AG20443 (cell line): ENCODE results near the gene CAMK1.

ENCODE experiments used
- DNase-seq: peaks from one replicate; pipeline ENCODE4 v3.0.0; 2012; ENCODE audit warnings: low spot score, mixed read lengths

Gene CAMK1

DNA sequence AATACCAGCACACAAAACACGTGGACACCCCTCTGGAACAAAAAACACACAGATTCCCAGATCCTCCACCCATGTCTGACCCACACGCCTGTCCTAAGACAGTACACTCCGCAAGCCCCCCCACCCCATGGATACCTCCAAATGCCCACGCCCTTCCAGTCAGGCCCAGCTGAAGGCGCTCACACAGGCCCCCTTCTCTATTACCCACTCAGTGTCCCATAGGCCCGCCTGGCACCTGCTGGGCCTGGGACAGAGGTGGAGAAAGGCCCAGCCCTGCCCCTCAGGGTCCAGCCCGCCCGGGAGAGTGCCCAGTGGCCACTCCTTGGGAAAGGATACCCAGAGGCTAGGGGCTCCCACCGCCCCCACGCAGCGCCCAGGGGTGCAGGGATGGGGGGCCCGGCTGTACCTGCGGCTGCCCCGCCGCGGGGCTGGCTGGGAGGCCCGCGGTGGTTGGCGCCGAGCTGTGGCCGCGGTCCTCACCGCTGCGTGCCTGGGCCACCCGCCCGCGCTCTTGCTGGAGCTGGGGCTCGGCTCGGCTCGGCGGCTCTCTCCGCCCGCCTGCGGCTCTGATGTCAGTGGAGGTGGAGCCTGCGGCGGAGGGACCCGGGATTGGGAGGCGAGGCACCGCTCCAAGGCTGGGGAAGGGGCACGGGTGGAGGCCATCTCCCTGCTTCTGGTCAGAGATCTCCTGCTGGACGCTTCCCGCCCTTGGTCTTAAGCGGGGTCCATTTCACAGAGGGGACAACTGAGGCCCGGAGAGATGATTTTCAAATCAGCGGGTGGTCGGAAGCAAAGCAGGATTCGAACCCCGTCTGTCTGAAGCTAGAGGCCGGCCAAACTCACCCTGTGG lies at the start of gene CAMK1:
Gene CAMK1 (minus strand): TSS at position 522 of the 850 bp plus-strand sequence. CDS start 2,198 bp downstream, outside the sequence.
- peak; percentile 95 for DNase-seq

GRCh38 chr3:9818666-9819335 lies 49.1 kb upstream of the CAMK1 start:
- DNase-seq: no peak

GRCh38 chr3:9817436-9817835 lies 47.7 kb upstream of the CAMK1 start:
- no peak for DNase-seq

DNA sequence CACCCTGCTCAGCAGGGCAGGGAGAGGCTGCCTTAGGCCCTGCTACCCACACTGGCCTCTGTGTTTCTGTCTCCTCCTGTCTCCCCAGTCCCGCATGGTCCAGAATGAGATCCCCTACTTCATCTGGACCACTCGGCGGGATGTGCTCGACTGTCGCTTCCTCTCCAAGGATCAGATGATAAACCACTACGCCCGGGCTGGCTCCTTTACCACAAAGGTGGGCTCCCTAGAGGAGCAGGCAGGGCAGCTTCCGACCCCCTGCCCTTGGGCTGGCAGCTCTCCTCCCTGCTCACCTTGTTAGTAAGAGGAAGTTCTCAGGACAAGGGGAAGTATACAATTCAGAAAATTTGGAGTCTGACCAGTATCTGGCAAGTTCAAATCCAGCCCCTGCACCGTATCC lies 46.2 kb upstream of the CAMK1 start:
- no peak for DNase-seq

GRCh38 chr3:9812870-9813483 lies 43.2 kb upstream of the CAMK1 start:
- no peak for DNase-seq

DNA sequence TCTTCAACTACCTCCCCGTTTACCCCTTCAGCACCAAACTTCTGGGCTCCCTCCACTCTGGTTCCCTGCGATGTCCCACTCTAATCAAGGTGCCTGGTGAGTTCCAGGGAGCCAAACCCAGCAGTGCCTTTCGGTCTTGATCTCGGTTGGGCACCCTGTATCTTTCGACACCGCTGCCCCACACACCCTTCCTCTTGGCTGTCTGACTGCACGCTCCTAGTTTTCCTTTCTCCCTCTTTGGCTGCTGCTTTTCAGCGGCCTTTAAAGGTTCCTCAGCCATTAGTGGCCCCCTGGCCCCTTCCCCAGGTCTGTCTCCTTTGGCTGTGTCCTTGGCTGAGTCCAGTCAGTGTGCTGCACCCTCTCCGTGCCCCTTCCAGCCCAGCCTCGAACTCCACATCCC lies 41.1 kb upstream of the CAMK1 start:
- peak; percentile 40 for DNase-seq

- peak; percentile 32 for DNase-seq
Observed at GRCh38 chr3:9810433-9810770, 40.7 kb upstream of the CAMK1 start.

- DNase-seq: peak; percentile 92
Observed at GRCh38 chr3:9809615-9810432, 40.1 kb upstream of the CAMK1 start, which contains the start of gene TTLL3. TSS of gene TTLL3 (plus strand) at chr3:9810262. CDS start at chr3:9810662, 400 bp downstream.

GRCh38 chr3:9809239-9809614 lies 39.5 kb upstream of the CAMK1 start:
- no peak for DNase-seq

DNA sequence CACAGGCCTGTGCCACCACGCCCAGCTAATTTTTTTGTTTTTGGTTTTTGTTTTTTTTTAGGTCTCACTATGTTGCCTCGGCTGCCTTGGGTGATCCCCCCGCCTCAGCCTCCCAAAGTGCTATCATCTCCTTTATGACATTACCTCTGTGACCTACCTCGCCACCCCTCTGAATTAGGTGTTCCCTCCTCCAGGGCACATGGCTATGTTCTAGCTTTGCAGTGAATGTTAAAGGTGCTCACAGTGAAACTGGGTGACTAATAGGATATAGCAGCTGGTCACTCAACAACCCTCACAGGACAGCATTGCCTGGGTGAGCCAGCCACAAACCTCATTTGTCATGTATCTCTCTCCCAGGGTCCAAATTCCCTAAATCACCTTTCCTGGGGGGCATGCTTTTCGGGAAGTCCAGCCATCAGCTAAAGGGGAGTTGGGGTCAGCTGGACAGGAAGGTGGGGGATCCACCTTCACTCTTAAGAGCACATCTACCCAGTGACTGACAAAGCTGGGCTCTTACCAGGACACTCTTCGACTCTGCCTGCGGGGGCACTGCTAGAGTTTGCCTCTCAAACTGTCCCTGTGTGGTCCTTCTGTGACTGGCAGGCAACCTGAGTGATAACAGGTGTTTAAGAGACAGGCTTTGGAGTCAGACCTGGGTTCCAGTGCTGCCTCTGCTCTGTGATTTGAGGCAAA lies 38.7 kb upstream of the CAMK1 start:
- DNase-seq: no peak

- DNase-seq: no peak
Observed at GRCh38 chr3:9807981-9808344, 38.2 kb upstream of the CAMK1 start.

DNA sequence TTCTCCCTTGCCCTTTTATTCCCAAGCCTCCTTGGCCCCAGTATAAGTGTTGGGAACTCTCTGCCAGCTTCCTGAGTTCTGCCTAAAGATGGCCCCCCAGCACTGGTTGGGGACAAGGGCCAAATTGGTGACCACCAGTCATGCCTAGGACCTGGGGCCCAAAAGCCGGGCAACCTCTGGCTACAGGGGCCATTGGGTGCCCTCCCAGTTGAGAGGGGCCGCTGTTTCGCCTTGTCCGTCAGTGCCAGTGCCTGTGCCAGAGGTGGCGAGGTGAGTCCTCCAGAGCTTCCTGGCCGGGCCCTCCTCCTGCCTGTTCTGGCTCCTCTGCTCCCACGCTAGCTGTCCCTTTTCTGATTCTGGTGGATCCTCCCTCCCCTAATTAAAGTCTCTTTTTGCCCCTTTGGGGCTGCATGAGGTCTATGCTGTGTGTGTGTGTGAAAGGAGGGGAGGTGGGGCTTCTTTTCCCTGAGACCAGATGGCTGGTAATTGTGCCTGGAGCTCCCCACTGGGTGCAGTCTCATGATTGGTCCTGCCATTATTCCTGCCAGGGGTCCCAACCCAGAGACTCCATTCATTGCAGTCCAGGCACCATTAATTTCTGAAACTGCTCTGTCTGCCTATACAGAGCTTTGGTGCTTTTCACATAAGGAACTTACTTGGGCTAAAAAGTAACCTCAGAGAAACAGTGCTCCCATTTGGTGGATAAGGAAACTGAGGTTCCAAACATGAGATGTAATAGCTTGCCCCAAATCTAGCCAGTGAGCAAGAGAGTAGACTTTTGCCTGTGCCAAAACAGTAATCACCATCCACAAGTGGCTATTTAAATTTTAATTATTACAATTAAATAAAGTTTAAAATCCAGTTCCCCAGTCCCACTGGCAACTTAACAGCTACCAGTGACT lies 37.2 kb upstream of the CAMK1 start:
- DNase-seq: no peak

- DNase-seq: no peak
Observed at GRCh38 chr3:9806137-9806536, 36.4 kb upstream of the CAMK1 start.

DNA sequence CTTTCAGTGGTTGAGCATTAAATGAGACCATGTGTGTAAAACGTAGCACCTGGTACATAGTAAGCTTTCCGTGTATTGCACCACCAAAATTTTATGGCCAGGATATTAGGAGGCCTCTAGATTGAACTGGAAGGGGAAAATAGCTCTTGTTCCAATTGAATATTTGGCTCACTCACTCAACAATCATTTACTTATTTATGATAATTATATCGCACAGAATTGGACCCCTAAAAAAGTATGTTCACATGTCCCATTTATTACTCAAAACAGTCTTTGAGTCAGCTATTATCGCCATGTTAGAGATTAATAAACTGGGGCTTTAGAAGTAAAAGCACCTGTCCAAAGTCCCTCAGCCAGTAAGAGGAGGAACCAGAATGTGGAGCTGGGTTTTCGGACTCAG lies 35.2 kb upstream of the CAMK1 start:
- no peak for DNase-seq

- no peak for DNase-seq
Observed at GRCh38 chr3:9803494-9803893, 33.7 kb upstream of the CAMK1 start.

GRCh38 chr3:9800529-9800928 lies 30.8 kb upstream of the CAMK1 start:
- DNase-seq: no peak

DNA sequence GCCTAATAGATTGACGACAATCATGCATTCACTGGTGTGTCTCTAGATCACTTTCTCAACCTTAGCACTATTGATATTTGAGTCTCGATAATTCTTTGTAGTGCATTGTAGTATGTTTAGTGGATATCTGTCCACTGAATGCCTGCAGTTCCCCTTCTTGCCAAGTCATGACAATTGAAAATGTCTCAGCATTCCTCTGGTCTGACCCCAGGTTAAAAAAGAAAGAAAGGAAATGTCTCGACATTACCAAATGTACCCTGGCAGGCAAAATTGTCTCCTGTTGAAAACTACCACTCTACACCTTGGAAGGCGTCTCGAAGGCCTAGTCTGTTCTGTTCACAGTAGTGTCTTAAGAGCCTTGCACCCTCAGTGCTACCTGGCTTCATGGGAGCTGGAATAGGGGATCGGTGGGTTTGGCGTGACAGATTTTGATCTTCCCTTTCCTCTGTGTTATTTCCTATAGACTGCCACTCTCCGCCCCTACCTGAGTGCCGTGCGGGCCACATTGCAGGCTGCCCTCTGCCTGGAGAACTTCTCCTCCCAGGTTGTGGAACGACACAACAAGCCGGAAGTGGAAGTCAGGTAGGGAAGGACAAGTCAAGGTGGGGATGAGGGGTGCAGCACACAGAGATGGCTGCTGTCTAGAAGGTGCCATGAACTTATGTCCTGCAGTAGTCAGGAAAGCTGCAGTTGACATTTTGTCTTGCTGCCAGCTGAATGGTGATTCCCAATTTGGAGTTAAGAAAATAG lies 27.6 kb upstream of the CAMK1 start:
- DNase-seq: no peak

- no peak for DNase-seq
Observed at GRCh38 chr3:9795207-9795606, 25.5 kb upstream of the CAMK1 start.

GRCh38 chr3:9794400-9794799 lies 24.7 kb upstream of the CAMK1 start:
- DNase-seq: no peak
